Medulla oblongata (tissue), 1 donor: ENCODE data around the gene XYLB.
A peak's percentile ranks its signal among the peaks of the same experiment; 100 is the strongest.

Experiments used
- DNase-seq: peaks from one replicate; pipeline ENCODE4 v3.0.0-alpha.2; 2015; ENCODE audit errors: extremely low spot score

Gene XYLB

GRCh38 chr3:38364721-38365400, 18.3 kb downstream of the XYLB start:
- DNase-seq, result no peak

GRCh38 chr3:38365469-38366062, 19.0 kb downstream of the XYLB start:
- no peak for DNase-seq

- DNase-seq, result no peak
Measured at GRCh38 chr3:38366082-38366481, 19.5 kb downstream of the XYLB start.

GRCh38 chr3:38367779-38368178, 21.2 kb downstream of the XYLB start:
- no peak for DNase-seq

- no peak for DNase-seq
Measured at GRCh38 chr3:38368238-38368637, 21.7 kb downstream of the XYLB start.

GRCh38 chr3:38369186-38369585, 22.6 kb downstream of the XYLB start:
- no peak for DNase-seq

- no peak for DNase-seq
Measured at GRCh38 chr3:38370149-38370548, 23.6 kb downstream of the XYLB start.

- DNase-seq, result no peak
Measured at GRCh38 chr3:38370861-38371260, 24.3 kb downstream of the XYLB start.

GRCh38 chr3:38371541-38372213, 25.1 kb downstream of the XYLB start:
- DNase-seq, result no peak

GRCh38 chr3:38372214-38372601, 25.6 kb downstream of the XYLB start:
- DNase-seq, result no peak

GRCh38 chr3:38374221-38374620, 27.6 kb downstream of the XYLB start:
- DNase-seq, result no peak

- DNase-seq, result no peak
Measured at GRCh38 chr3:38375072-38375471, 28.5 kb downstream of the XYLB start.

- DNase-seq, result no peak
Measured at GRCh38 chr3:38375488-38376097, 29.0 kb downstream of the XYLB start.

GRCh38 chr3:38376098-38376816, 29.7 kb downstream of the XYLB start:
- DNase-seq, result no peak

- DNase-seq, result no peak
Measured at GRCh38 chr3:38379201-38379770, 32.7 kb downstream of the XYLB start.

GRCh38 chr3:38382506-38383080, 36.0 kb downstream of the XYLB start:
- peak; percentile 4 for DNase-seq

GRCh38 chr3:38383156-38383875, 36.7 kb downstream of the XYLB start:
- DNase-seq, result peak; percentile 2

- no peak for DNase-seq
Measured at GRCh38 chr3:38386992-38387750, 40.6 kb downstream of the XYLB start.

- DNase-seq, result no peak
Measured at GRCh38 chr3:38387862-38388261, 41.3 kb downstream of the XYLB start.

GRCh38 chr3:38392604-38393163, 46.1 kb downstream of the XYLB start:
- DNase-seq, result no peak
